GM18861 (cell line): ENCODE data around the gene SLC38A8.

Experiments used
- ATAC-seq: cut with Tn5 transposase; IDR thresholded peaks from one replicate; pipeline ENCODE4 v1.9.1; 2021; ENCODE audit not compliant: unreplicated experiment

SLC38A8 gene

DNA sequence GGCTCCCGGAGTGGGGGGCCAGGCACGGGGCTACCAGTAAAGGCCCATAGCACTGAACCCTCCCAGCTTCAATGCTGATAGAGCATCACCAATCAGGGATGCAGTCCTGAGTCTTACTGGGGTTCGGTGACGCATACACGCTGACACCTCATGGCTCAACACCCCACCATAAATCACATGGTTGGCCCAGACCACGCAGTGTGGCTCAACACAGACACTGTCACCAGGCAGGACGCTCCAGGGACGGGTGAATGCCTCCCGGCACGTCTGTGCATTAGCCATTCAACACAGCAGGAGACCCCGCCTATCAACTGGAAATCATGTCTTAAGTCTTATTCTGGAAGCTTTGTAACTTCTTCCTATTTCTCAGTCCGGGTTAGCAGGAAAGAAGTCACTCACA lies 39.6 kb downstream of the SLC38A8 start:
- no peak for ATAC-seq

DNA sequence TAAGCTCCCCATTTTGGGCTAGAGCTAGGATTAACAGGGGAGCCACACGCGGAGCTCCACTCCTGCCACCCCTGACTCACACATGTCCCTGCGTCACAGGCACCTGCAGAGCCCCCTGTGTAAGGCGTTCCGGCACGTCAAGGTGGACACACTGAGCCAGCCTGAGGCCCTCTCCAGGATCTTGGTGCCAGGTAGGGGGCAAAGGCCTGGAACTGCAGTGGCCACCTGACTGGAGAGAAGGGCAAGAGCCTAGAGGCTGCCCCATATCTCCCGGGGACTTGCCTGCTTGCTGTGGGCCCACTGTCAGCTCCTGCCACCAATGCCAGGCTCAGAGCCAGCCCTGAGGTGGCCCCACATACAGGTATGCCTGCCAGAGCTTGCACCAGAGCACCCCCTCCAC lies 40.9 kb downstream of the SLC38A8 start:
- no peak for ATAC-seq

DNA sequence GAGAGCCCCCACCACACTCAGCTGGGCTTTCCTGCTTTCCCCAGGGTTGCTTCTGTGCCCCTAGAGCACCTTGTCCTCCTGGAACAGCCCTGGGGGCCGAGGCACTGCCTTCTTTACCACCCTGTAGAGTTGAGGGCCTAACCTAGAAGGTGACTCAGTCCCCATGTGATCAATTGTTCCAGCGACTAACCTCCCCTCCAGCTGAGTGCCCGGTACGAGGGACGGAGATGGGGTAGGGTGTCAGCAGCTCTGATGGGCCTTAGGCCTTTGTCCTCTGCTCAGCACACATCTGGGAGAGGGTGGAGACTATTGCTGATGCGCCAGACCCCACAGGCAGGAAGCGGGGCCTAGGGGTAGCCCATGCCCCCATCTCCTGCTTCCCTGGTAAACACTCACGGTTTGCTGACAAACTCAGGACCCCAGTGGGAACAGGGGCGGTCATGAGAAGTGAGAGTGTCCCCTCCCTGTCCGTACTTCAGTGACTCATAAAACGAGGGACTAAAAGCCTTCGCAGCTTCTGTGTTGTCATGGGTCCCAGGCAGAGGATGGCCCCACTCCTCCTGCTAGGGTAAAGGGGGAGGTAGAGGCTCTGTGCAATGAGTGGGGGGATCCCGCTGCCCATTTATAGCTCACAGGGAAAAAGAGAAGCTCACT lies 41.5 kb downstream of the SLC38A8 start:
- no peak for ATAC-seq

DNA sequence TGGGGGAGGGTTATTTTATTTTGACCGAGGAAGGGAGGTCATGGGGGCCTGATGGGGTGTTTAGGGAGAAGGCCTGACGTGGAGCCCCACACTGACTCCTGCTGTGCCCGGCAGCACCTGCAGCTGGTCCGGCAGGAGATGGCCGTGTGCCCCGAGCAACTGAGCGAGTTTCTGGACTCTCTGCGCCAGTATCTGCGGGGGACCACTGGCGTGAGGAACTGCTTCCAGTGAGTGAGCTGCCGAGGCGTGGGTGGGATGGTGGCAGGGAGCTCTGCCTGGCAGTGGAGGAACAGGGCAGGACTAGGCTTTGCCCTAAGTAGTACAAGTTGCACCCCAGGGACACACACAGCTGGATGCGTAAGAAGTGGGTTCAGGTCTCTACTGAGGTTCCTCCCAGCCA lies 44.5 kb downstream of the SLC38A8 start:
- no peak for ATAC-seq

DNA sequence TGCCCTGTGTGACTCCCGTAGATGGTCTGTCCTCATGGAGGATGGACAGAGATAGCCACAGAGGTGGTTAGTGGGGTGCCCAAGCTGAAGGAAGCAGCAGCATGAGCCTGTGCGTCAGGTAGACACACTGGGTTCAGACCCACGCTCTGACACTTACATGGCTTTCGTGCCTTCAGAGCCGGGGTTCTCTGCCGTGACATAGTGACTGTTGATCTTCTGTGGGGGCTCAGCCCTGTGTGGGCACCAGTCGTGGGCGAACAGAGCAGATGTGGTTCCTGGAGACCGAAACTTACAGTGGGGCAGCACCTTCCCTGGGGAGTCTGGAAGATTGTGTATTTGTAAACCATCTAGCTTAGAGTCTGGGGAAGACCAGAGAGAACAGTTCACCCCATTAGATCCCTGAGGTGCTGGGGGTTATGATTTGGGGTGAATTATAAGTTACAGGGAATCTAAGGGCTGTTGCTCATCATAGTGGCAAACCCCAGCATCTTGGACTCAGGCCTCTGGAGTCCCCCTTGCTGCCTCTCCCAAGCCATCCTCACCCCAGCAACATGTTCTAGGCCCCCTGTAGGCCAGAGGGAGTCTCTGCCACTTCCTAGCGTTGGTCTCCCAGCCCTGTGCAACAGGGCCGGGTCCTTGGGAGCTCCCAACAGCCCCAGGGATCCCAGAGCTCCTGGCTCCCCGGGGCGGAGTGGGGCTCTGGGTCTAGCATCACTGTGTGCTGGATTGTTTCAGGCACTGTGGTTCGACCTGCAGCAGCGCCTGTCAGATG lies 45.9 kb downstream of the SLC38A8 start:
- ATAC-seq = no peak

DNA sequence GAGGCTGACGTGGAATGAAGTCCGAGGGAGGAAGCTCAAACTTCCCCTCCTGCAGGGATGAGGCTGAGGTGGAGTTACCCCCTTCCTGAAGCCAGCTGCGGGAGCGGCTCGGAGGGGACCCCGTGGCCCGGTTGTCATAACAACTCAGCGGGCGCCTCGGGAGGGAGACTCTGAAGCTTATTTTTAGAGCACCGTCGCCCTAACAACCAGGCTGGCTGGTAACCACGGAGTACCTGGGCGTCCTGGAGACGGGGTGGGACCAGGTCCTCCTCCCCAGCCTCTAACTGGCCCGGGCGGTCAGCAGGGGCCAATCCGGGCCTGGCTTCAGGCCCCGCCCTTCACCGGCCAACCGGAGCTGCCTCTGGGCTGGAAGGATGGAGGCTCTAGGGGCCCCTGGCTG lies 46.8 kb downstream of the SLC38A8 start:
- ATAC-seq = no peak

DNA sequence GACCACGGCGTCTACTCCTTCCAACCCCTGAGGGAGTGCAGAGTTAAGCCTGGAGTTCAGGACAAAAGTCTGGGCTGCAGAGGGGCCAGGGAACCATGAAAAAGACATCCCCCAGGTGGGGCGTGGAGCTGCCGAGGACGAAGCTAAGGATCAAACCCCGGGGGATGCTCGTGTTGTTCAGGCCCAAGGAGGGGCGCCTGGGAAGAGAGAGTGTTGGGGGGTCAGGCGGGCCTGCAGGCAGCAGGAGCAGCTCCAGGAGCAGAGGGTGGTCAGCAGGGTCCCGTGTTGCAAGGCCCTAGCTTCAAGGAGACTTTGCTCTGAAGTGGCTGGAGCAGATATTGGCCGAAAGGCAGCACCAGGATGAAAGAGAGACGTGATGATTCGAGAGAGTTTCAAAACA lies 47.9 kb downstream of the SLC38A8 start:
- ATAC-seq = no peak

DNA sequence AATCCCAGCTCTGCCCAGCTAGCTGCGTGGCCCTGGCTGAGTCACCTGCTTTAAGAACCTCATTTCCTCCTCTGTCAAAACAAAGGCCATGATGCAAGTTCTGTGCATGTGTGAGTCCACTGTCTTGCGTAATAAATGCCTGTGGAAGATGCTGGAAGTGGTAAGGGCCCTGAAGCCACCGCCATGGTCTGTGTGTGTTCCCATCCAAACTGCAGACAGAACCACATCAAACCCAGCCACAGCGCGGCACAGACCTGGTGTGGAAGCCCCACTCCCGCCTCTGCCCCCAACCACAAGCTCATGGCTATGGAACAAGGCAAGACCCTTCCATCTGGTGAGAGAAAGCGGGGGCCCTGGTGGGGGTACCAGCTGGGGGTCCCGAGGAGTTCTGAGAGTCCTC lies 48.5 kb downstream of the SLC38A8 start:
- no peak for ATAC-seq

DNA sequence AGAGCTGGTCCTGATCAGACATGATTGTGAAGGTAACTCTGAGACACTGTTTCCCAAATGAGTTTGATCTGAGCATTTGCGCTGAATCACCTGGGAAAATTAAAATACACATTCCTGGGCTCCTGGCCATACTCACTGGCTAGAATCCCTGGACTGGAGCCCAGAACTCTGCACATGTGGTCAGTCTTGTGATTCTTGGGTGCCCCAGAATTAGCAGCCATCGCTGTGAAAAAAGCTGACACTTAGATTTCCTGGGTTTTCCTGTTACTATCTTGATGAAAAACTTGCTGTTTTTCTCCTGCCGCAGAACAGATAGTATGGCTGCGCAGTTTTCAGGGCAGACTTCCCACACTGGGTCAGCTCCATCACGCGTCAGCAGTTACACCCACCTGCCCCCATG lies 50.0 kb downstream of the SLC38A8 start:
- no peak for ATAC-seq

DNA sequence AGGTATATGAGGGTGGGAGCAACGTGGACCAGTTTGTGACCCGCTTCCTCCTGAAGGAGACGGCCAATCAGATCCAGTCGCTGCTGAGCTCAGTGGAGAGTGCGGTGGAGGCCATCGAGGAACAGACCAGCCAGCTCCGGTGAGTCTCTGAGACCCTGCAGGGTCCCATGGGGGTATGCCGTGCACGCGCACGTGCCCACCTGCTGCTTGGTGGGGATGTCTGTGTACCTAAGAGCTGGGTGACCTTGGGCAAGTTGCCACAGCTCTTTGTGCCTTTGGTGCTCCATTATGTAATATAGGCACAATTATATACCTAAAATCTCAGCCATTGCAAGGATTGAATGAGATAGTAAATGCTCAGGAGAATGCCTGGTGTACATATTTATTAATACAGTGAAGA lies 52.1 kb downstream of the SLC38A8 start:
- ATAC-seq = no peak

DNA sequence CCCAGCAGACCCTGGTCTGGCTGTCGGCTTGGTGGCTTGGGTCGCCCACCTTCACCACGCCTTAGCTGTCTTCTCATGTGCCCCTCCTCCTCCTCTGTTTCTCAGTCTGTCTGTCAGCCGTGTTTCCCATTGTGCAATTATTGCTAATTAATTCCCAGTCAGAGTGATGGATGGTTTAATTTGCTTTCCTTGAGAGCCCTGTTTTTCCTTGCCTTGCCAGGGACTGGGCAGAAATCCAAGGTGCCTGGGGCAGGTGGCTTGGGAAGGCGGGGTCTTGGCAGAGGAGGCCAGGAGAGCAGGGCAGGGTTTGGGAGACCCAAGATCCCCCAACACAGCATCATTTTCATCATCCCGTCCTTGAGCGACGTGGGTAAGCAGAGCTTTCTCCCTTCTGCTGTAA lies 53.3 kb downstream of the SLC38A8 start:
- ATAC-seq = no peak

DNA sequence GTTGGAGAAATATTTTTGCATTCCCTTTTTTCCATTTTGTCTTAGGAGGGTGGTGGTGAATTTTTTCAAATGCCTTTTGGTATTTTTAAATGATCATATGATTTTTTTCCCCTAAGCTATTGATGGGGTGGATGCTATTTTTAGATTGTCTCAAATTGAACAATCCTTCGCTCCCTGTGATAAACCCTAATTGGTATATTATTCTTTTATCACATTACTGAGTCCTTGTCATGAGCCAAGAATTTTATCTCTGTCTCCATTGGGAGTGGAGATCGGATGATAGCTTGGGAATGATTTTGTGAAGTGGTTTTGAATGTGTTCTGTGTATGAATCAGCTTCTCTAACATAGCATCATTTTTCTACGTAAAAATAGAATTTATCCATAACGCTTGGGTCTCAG lies 59.1 kb downstream of the SLC38A8 start:
- ATAC-seq = no peak

DNA sequence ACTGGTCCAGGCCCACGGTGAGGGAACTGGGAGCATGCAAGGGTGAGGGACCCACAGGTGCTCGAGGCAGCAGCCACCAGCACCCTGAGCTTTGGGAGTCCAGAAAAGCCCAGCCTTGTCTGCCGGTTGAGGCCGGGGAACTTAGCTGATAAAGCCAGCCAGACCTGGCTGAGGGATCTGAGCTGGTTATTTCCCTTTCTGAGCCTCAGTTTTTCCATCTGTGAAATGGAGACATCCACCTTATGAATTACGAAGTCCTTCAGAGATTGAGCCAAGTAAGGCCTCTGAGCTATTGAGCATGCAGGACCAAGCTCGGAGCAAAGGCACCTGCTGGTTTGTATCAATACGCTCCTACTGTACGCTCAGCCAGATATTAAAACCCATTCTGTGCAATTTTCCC lies 60.8 kb downstream of the SLC38A8 start:
- no peak for ATAC-seq

DNA sequence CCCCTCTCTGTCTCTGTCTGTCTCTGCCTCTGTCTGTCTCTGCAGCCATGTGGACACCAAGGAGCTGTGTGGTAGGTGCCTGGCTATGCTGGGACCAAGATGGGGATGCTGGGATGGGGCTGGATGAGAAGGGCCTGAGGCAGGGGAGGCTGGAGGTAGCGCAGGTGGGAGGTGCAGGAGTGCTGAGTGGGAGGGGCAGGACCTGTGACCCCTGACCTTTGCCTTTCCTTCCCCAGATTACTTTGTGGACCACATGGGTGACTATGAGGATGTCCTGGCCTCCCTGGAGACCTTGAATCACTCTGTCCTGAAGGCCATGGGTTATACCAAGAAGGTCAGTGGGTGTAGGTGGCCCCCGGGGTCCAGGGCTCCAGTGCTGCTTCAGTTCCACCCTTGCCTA lies 61.8 kb downstream of the SLC38A8 start:
- ATAC-seq = no peak

DNA sequence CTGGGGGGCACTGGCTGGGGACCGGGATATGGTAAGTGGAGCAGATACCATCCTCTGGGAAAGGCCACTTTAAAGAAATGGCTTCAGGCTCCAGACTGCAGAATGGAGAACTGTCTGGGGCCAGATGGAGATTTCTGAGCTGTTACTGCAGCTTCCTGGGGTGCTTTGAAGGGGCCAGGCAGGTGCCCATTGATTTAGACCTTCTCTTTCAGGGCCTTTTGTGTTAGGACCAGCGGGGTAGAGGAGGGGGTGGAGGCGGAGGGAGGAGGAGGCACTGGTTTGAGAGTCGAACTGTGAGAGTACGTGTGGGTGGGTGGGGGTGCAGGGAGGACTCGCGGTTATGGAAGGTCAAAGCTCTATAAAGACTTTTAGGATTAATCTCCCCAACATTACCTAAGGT lies 63.2 kb downstream of the SLC38A8 start:
- ATAC-seq = no peak

DNA sequence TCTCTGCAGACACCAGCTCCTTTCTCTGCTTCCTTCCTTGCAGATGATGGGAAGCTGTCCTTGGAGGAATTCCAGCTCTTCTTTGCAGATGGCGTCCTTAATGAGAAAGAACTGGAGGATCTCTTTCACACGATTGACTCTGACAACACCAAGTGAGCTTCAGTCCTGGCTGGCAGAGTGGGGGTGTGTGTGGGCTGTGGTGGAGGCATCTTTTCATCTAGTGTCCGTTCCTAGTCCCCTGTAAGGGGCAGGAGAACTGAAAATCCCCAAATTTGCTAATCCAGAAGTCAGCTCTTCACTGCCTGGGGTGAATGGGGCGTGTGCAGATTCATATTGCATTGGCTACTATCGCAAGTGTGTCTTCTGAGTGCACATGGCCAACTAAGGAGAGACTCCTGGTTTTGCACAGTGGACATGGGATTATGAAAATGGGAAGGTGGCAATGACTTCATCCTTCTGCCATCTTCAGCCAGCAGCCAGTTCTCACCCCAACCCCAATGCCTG lies 64.1 kb downstream of the SLC38A8 start:
- ATAC-seq = no peak

DNA sequence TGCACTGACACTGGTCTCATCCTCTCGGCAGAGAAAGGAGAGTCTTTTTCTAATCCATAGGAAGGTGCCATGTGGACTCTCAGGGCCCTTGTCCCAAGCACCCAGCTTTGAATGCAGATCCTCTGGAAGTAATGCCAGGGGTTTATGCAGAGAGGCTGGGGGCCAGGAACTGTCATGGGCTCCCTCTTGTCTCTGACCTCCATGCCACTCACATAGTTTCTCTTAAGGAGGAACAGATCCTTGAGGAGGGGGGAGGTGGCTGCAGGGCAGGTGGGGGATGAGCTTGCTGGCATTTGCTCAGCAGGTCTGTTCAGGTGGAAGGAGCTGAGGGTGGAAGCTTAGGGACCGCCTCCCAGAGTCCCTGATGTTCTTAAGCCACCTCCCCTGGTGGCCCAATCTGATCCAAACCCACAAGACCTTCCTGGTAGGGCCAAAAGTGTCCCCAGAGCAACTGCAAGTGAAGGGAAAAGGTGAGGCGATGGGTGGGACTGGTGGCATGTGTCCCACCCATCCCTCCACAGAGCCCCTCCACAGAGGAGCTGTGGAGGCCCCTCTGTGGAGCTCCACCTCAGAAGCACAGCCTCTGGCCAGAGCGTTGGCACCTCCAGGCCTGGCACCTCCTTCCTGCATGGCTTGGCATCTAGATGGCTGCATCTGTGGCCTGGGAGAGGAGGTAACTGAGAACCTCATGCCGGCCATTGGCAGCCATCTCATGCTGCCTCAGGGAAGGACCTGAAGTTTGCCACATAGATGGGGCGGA lies 65.4 kb downstream of the SLC38A8 start:
- ATAC-seq = no peak

DNA sequence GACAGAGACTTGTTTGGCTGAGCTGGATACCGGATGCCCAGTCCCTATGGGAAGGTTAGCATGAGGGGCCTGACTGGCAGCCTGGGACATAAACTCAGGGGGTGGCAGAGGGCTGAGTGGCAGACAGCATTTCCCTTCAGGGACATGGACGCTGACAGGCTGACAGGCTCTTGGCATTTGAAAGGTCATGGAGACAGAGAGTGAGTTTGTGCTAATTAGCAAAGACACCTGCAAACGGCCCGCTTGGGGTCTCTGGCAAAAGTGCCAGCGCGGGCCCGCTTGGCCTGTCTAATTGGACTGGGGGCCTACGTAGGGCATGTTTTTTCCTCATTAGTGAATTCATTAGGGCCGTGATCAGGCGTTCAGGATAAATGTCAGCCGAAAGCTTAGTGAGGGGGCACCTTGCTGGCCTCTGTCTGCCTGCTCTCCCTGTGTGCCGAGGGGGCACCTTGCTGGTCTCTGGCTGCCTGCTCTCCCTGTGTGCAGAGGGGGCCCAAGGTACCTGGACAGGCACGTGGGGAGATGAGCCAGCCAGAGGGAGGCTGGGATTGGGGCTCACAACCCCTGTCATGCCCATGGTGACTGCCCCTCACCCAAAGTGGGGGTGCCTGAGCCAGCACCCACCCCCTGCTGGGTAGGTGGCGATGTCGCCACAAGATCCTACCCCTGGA lies 66.9 kb downstream of the SLC38A8 start:
- no peak for ATAC-seq

DNA sequence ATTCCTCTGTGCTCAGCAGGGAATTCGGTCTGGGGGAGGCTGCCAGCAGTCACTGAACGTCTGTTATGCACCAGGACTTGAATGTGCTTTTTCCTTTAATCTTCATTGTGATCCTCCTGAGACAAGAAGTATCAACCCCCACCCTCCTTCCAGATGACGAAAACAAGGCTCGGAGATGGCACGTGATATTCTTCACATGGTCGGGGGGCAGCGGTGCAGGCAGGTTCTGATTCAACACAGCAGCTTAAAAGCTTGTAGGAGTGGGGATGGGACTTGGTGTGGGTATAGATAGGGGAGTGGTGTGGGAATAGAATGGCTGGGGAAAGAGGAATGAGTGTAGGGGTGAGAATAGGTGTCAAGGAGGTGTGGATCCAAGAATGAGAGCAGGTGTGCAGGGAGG lies 68.1 kb downstream of the SLC38A8 start:
- ATAC-seq = no peak

DNA sequence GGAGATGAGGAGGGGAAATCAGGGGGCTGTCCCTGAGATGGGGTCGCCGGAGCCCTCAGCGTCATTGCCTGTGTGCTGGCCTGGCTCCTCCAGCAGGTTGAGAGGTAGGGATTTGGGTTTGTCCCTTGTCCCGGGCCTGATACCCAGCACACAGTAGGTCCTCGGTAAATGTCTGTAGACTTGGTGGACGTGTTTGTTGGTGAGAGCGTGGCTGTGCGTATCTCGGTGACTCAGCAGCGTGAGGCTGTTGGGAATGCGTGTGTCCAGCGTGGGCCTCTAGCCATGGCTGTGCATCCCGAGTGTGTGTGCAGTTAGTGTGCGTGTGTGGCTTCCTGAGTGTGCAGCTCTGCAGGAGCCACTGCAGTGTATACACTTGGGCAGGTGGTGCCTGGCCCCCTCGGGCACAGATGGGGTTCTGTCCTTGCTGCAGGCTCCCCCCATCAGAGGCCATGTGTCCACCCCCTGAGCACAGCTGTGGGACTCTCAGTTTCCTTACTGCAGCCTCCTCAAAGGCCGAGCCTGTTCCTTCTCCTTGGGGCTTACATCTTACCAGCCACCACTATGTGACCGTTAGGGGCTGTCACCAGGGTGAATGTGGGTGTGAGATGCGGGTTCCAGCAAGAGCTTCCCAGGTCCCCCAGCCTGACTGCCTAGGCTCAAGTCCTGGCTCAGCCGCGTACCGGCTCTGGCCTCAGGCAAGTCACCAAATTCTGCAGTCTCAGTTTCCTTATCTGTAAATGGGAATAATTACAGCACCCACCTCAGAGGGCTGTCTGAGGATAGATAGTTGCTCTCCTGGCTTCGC lies 68.8 kb downstream of the SLC38A8 start:
- ATAC-seq = no peak

DNA sequence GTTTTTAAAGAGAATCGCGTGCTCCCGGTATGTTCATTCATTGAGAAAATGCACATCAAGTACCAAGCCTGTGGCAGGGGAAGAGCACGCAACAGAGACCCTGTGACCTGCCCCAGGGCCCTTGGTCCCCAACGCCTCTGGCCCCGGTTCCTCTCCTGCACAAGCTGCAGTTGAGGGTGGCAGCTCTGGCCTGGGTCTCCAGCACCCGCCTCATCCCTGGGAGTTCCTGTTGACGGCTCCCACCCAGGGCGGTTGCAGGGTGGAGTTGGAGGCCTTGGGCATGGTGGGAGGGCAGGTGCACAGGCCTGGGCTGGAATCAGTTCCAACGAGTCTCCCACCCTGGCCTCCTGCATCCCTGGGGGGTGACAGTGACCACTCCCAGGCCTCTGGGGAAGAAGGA lies 69.5 kb downstream of the SLC38A8 start:
- no peak for ATAC-seq
